Measurements from ENCODE around the gene MSRB3.
"Not testable (repeated sequence)": the region's sequence is repeated elsewhere in the genome, so short reads cannot be mapped to it uniquely, and the experiment has no call there.

The MSRB3 gene

GRCh38 chr12:65407388-65408149 lies 129.1 kb downstream of the MSRB3 start:
- DNase-seq: no peak

- DNase-seq: no peak
Observed at GRCh38 chr12:65408441-65408840, 130.0 kb downstream of the MSRB3 start.

- no peak for DNase-seq
Observed at GRCh38 chr12:65409726-65410125, 131.2 kb downstream of the MSRB3 start.

DNA sequence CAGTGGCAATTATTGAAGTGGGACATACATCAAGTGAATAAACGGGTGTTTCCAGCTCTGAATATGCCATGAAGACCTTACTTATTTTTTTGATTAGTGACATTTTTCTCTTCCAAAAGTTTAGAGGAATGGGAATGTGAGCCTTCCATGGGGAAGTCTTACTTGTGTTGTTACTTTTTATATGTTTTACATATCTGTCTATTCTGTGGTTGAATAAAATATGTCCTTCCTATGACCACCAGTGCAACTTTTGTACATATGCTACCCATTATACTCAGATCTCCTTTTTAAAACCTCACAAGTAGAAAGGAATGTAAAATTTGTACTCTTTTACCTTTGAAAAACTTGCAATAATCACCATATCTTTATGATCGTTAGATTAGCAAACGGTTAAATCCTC lies 132.7 kb downstream of the MSRB3 start:
- no peak for DNase-seq

GRCh38 chr12:65414526-65414925 lies 136.0 kb downstream of the MSRB3 start:
- DNase-seq: no peak

GRCh38 chr12:65415826-65416225 lies 137.3 kb downstream of the MSRB3 start:
- DNase-seq: no peak

DNA sequence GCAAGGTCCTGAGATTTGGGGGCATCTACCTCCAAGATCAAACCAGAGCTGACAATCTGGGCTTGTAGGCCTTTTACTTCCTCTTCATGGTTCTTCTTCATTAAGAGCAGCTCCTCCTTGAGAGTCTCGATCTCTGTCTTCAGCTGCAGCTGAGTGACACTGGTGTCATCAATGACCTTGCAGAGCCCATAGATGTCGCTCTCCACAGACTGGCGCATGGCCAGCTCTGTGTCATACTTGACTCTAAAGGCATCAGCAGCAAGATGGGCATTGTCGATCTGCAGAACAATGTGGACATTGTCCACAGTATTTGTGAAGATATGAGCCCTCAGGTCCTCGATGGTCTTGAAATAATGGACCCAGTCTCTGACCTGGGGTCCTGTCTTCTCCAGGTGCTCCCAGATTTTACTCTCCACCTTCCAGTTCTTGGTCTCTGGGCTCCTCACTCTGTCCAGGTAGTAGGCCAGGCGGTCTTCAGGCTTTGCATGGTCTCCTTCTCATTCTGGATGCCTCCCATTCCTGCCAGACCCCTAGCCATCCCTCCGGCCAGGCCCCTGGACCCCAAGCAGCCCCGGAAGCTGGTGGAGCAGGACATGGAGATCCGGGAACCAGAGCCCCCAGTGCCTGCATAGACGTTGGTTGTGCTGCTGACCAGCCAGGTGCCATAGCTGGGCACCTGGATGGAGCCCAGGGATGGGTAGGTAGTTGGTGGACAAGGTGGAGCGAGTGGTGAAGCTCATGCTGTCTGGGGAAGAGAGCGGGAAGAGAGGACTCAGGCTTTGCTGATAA lies 141.0 kb downstream of the MSRB3 start:
- no peak for DNase-seq

DNA sequence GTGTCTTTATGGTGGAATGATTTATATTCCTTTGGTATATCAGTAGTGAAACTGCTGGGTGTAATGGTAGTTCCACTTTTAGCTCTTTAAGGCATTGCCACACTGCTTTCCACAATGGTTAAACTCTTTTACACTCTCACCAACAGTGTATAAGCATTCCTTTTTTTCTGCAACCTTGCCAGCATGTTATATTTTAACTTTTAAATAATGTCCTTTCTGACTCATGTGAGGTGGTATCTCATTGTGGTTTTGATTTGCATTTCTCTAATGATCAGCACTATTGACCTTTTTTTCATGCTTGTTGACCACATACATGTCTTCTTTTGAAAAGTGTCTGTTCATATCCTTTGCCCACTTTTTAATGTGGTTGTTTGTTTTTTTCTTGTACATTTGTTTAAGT lies 142.5 kb downstream of the MSRB3 start:
- peak; percentile 32 for DNase-seq

DNA sequence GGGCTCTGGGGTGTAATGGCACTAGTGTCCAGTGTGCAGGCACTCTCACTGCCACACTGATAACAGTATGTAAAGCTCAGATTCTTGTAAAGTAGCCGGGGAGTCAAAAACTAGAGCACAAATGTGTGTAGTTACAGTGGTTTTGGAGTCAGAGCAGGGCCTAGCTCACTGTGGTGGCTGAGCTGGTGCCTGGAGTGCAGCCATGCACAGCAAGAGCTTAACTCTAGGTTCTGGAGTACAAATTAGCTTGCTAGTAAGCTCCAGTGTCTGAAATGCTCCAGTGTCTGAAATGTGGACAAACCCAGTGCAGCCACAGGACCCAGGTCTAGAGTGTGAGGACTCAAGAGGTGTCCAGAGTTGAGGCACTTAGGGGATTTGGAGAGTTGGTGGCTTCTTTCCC lies 149.2 kb downstream of the MSRB3 start:
- DNase-seq: no peak

DNA sequence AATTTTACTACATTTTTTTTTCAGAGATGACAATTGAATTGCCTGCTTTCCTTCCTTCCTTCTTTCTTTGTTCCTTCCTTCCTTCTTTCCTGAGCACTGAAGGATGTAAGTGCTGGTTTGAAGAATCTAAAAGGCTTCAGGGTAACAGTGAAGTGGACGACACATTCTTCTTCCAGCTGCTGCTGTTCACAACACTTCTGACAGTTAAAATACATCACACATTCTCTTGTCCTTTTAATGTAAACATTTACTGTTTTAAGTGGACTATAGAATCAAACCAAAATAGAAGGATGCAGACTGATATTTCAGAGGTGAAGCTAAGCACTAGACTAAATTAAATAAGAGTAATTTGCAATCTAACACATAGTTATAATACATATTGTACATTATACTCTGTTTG lies 151.5 kb downstream of the MSRB3 start:
- peak; percentile 14 for DNase-seq

DNA sequence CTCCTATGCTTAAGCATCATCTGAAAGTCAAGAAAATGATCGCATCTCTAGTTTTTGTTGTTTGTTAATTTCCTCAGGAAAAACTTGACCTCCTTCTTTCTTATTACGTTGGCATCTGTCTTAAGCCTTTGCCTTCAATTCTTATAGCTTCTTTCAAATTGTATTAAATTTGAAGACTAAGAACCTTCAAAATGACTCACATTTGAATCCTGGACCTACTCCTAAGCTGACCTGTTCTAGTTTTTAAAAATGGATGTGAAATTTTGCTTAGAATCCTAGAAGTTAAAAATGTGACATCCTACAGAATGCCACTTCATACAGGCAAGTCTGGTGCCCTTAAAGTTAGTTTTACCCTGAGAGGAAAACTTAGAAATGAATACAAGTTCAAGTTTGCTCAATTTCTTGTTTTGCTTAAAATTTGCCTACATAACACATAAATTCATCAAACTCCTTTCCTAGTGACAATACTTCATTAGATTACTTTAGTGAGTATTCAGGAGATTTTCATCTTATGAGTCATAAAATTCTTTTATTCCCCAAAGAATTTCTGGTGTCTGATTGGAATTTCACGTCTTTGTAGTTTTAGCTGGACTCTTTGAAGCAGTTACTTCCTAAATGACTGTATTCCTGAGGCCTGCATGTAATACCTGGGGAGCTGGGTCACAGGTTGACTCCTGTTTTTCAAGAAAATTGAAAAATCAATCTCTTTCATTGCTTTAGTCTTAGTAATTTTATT lies 152.3 kb downstream of the MSRB3 start:
- peak; percentile 84 for DNase-seq

DNA sequence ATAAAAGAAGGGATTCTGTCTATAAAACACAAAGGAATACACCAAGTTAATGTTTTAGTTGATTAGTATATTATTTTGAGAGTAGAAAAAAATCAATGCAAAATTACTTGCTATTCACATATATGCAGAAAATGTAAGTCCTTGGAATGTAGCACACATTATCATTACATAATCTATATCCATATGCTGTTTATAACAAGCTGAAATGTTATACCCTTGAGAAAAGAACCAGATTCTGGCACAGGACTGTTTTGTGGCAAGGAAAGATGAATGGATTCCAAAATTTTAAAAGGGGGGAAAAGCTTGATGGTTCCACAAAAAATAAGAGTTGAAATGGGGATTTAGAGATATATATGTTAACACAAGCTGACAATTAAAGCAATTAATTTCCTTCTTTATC lies 153.6 kb downstream of the MSRB3 start:
- no peak for DNase-seq

DNA sequence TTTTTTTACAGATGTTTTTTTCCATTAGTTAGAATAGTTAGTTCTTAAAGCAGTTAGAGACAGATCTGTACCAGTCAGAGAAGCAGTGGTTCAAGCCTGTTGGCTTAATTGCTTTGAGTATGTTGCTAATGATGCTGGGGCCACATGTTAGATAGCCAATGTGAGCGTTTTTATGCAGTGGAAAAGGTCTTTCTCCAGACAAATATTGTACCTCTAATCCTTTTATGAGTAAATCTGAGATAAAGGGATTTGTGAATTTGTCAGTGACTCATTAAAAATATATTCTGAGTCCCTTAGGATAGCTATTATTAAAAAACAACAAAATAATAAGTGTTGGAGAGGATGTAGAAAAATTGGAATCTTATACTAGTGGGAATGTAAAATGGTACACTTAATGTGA lies 154.2 kb downstream of the MSRB3 start:
- peak; percentile 17 for DNase-seq

DNA sequence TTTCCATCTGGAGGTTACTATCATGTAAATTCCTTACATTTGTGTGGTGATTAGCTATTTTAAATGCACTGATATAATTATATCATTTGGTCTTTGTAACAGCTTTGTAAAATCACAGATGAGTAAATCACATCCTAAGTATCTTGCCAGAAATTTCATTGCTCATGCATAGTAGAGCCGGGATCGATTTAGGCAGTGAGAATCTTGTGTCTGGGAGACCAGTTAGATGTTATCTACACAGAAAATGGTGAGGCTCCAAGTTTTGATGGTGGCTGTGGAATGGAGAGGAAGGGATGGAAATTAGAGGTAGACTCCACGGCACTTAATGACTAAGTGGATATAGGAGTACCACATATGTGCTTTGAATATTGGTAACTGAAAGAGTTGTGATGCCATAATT lies 156.3 kb downstream of the MSRB3 start:
- DNase-seq: no peak

GRCh38 chr12:65443038-65443437 lies 164.6 kb downstream of the MSRB3 start:
- DNase-seq: peak; percentile 50

DNA sequence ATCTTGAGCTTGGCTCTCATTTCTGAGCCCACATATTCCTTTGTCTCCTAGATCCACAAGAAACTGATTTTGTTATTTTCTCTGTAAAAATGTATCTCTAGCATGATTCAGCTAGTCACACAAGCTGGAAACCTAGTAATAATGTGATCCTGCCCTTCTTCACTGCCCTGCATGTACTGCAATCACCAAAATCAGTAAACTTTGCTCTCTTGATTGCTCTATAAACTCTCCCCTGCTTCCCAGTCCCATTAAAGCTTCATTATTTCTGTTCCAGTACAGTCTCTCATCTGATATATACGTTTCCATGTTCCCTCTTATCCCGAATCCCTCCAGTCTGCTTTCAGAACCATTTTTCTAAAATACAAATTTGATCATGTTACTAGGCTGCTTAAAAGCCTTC lies 166.5 kb downstream of the MSRB3 start:
- DNase-seq: no peak

GRCh38 chr12:65446901-65447300 lies 168.4 kb downstream of the MSRB3 start:
- DNase-seq: no peak

DNA sequence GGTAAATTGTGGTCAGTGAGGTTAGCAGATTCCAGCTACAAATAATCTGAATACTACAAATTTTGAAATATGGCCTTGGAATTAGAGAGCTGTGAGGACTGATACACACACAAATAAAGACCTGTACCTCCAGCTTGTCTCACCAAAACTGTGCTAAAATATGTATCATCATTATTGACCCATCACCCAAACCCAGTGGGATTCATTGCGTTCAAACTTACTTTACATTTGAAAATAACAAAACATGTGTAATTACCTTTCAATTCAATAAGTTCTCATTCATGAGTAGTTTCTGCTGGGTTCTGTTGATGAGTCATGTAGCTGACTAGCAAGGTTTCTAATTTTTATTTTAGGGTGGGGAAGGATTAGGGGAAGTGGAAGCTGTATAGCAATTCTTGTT lies 170.9 kb downstream of the MSRB3 start:
- peak; percentile 46 for DNase-seq

GRCh38 chr12:65450625-65451024 lies 172.1 kb downstream of the MSRB3 start:
- DNase-seq: no peak

- no peak for DNase-seq
Observed at GRCh38 chr12:65454115-65454787, 175.8 kb downstream of the MSRB3 start.

GRCh38 chr12:65457341-65457740 lies 178.9 kb downstream of the MSRB3 start:
- DNase-seq: not testable (repeated sequence)

- no peak for DNase-seq
Observed at GRCh38 chr12:65458718-65459117, 180.2 kb downstream of the MSRB3 start.

DNA sequence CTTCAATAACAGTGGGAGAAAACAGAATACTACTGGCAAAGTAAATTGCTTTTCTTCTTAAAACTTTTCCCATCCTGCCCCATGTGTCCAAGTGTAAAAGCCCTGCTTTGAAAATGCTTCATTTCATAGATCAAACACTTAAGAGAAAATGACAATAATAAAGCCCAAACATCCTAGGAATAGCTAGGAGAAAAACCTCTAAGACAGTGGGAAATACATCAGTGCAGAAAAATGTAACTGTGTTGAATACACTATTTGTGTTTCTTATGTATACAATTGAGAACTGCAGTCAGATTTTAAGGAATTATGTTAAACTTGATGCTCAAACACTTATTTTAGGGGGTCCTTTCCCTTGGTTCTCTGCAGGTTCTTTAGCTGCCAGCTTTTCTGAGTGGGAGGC lies 181.1 kb downstream of the MSRB3 start:
- DNase-seq: no peak

All from EL (cell line).